Left forelimb (tissue), 1 donor: ENCODE measurements around the gene BPIFB2.
"Not testable (repeated sequence)": the region's sequence is repeated elsewhere in the genome, so short reads cannot be mapped to it uniquely, and the experiment has no call there.

ENCODE experiments used
- DNase-seq: peaks from one replicate; pipeline ENCODE4 v3.0.0-alpha.2; 2018; ENCODE audit warnings: low spot score

BPIFB2 gene

GRCh38 chr20:33042430-33042829, 34.9 kb downstream of the BPIFB2 start:
- no peak for DNase-seq

- DNase-seq: no peak
These were observed 35.7 kb downstream of the BPIFB2 start for GRCh38 chr20:33042983-33043730.

- no peak for DNase-seq
These were observed 36.3 kb downstream of the BPIFB2 start for GRCh38 chr20:33043731-33044181.

- DNase-seq: not testable (repeated sequence)
These were observed 37.7 kb downstream of the BPIFB2 start for GRCh38 chr20:33045129-33045721.

GRCh38 chr20:33046412-33046811, 38.9 kb downstream of the BPIFB2 start:
- DNase-seq: no peak

GRCh38 chr20:33051333-33051732, 43.8 kb downstream of the BPIFB2 start:
- no peak for DNase-seq

- no peak for DNase-seq
These were observed 46.0 kb downstream of the BPIFB2 start, which contains the start of gene BPIFB3 for GRCh38 chr20:33053291-33054106. BPIFB3 (plus strand) TSS chr20:33053903; CDS start chr20:33055436, 1,533 bp downstream.

- no peak for DNase-seq
These were observed 46.9 kb downstream of the BPIFB2 start for GRCh38 chr20:33054381-33054780.

GRCh38 chr20:33054791-33055190, 47.3 kb downstream of the BPIFB2 start:
- no peak for DNase-seq

- DNase-seq: no peak
These were observed 51.6 kb downstream of the BPIFB2 start for GRCh38 chr20:33059136-33059535.

GRCh38 chr20:33059741-33060390, 52.4 kb downstream of the BPIFB2 start:
- no peak for DNase-seq

GRCh38 chr20:33061658-33062028, 54.1 kb downstream of the BPIFB2 start:
- no peak for DNase-seq

GRCh38 chr20:33062105-33062824, 54.8 kb downstream of the BPIFB2 start:
- no peak for DNase-seq

- no peak for DNase-seq
These were observed 55.3 kb downstream of the BPIFB2 start for GRCh38 chr20:33062825-33063149.

GRCh38 chr20:33063271-33063670, 55.8 kb downstream of the BPIFB2 start:
- DNase-seq: no peak

- DNase-seq: no peak
These were observed 57.2 kb downstream of the BPIFB2 start for GRCh38 chr20:33064572-33065287.

GRCh38 chr20:33065785-33066184, 58.3 kb downstream of the BPIFB2 start:
- DNase-seq: no peak

GRCh38 chr20:33067806-33068205, 60.3 kb downstream of the BPIFB2 start:
- no peak for DNase-seq

- DNase-seq: no peak
These were observed 60.9 kb downstream of the BPIFB2 start for GRCh38 chr20:33068251-33068939.

- no peak for DNase-seq
These were observed 62.2 kb downstream of the BPIFB2 start for GRCh38 chr20:33069673-33070072.
